GM21786 (cell line): ENCODE results near the gene ZNF346.

Experiments used
- ATAC-seq: cut with Tn5 transposase; IDR thresholded peaks from one replicate; pipeline ENCODE4 v1.9.1; 2021; ENCODE audit not compliant: unreplicated experiment

Gene ZNF346

DNA sequence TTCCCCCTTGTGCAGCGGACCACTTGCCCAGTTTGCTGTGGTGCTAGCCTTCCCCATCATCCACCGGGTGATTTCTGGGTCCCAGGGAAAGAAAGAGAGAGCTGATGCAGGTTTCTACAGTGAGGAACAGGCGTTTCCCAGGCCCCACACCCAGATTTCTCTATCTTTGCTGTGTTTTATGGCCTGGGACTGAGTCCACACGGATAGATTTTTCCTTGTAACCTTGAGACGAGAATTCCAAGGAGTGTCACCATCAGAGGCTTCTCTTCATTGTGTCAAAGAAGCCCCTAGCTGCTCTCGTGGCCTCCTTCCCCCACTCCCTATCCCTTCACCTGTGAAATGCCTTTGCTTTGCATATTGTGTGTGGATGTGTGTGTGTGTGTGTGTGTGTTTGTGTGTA, 43.0 kb downstream of the ZNF346 start:
- ATAC-seq = no peak

DNA sequence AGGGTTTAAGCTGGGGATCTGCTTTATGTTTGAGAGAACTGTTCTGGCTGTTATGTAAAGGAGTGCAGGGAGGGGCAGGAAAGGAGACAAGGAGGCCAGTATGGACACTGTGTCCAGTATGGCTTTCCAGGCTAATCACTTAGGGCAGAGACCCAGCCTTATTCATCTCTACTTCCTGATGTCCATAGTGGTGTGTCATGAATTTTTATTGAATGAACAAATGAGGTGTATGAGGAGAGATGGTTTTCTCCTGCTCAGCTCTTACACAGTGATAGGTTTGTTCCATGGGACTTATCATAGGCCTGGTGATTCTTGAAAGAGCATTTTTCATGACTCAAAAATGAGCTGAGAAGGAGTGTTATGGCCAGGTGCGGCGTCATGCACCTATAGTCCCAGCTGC, 43.7 kb downstream of the ZNF346 start:
- no peak for ATAC-seq

DNA sequence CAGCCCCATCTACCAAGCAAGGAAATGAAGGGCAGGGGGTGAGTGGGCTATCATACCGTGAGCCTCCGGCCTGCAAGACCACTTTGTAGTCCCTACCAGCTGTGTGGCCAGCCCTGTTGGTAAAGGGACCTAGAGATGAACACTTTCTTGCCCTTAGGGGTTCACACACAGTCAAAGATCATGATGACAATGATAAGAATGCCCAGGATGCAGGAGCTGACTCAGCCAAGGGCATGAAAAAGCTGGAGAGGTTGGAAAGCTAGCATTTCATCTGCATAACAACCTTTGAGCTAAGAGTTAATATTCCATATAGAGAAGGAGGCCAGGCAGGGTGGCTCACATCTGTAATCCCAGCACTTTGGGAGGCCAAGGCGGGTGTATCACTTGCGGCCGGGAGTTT, 45.0 kb downstream of the ZNF346 start:
- no peak for ATAC-seq

DNA sequence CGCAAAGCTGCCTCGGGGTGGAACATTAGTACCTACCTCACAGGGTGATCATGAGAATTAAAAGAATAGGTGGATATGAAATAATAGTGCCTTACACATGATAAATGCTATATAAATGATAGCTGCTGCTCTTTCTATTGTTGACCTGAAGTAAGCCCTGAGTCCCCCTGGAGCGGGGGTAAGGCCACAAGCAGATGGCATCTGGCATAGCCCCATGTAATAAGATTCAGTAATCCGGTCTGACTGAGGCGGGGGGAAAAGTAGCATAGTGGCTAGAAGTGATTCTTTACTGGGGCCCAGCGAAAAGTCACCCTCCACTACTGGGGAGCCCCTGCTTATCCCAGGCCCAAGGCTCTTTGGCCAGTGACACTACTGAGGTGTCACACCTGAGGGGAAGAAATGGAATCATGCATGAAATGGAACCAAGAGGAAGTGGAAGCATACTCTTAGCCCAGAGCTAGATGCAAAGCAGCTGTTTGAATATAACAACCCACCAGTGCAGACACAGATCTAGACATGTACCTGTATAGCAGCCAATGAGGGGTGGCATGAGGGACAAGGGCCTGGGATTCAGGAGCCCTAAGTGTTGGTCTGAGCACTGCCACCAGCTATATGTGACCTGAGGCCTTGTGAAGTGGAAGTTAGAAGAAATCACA, 48.2 kb downstream of the ZNF346 start:
- no peak for ATAC-seq

DNA sequence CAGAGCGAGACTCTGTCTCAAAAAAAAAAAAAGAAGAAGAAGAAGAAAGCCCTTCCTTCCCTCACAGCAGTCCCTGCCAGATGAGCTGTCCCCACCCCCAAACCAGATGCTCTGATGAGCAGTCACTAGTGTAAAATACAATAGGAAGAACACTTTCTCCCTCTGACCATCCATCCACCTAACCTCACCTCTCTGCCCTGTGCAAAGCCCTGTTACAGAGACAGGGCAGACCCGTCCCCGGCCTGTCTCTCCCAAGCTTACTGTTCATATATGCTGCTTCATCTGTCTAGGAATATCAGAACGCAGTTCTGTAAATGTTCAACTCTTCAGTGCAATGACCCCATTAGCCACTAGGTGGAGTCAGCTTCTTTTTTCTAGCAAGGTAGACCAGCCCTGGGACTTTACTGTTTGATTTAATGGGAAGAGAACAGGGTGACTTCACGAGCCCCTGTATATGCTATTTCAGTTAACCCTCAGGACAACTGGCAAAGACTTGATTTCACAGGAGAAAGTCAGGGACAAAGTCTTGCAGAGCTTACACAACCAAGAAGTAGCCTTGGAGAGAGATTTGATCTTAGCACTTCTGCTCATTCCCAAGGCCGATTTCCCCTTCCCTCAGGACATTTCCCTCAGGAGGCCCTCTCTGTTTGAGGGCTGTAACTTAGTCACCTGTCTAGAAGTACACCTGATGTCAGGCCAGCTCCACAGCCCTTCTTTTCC, 49.3 kb downstream of the ZNF346 start:
- peak; percentile 76 for ATAC-seq

DNA sequence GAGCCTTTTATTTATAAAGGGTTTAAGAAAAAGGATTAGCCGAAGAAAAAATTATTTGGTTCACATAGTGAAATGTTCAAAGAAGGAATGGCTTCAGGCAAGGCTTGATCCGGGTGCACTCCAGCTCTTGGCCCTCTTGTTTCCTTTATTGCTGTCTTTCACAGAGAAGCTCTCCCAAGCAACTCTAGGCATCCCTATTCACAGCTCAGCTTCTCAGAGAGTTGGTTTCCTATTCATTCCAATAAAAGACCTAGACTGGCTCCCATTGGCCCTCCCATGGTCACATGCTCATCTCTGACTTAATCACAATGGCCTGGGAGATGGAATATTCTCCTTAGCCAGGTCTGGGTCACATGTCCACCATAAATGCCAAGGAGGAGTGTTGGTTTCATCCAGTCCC, 54.8 kb downstream of the ZNF346 start:
- no peak for ATAC-seq

DNA sequence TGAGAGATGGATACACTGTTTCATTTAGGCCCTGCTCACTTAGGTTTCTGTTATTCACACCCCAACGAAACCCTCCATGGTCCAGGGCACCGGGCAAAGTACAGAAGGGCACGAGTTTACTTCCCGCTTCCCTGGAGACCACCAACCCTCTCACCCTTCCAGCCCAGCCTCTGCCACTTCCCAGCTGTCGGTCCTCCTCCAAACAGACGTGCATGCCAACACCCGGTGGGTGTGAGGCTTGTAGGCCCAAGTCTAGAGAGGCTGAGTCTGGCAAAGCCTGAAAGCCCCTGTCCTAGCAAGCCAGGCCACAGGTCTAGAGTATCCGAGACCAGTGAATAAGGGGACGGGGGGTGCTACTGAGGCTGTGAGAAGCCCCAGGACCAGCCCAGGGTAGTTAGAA, 57.1 kb downstream of the ZNF346 start:
- no peak for ATAC-seq

DNA sequence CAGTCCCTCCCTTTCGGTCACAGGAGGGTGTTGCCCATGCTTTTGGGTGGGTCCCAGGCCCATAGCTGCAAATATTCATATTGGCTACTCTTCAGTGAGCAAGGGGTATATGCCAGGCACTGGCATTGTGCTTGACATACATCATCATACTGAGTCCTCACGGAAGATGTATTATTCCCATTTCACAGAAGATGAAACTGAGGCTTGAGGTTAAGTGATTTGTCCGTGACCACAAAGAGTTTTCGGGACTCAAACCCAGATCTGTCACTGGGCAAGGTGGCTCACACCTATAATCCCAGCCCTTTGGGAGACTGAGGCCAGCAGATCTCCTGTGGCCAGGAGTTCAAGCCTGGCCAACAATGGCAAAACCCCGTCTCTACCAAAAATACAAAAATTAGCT, 57.8 kb downstream of the ZNF346 start:
- no peak for ATAC-seq

DNA sequence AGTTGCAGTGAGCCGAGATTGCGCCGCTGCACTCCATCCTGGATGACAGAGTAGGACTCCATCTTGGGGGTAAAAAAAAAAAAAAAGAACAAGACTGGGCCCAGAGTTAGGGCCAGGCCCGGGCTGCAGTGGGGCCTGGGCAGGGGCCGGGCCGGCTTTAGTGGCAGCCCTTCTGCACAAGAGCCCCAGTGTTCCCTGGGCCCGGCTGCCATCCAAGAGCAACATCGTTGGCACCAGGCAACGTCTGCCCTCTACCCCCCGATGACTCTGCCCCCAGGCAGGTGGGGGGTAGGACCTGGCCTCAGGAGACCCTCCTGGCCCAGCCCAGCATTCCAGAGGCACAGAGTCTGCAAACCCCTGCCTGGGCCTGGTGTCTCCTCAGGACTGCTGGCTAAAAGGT, 59.4 kb downstream of the ZNF346 start:
- ATAC-seq = no peak

DNA sequence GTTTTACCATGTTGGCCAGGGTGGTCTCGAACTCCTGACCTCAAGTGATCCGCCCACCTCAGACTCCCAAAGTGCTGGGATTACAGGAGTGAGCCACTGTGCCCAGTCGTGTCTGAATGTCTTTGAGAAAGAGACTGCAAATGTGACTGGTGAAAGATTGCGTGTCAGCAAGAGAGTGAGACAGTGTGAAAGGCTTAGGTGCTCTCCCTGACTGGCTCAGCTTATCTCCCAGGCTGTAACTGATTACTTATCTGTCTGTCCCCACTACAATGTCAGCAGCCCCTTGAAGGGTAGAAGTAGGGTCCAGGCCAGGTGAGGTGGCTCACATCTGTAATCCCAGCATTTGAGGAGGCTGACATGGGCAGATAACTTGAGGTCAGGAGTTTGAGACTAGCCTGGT, 60.9 kb downstream of the ZNF346 start:
- ATAC-seq = no peak

DNA sequence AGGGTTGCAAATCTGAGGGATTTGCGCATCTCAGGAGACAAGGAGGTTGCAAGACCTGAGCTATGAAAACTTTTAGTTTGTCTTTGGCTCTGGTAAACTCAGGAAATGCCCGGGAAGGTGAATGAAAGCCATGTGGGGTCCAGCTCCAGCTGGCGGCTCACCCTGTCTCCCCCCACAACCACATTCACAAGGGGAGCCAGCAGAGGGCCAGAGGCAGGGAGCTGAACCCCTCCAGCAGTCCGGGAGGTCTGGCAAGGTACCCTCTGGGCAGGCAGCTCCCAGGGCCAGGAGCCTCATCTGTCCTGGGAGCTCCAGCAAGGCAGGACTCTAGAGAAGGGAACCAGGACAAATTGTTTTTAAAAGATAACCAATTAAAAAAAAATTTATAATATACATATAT, 61.7 kb downstream of the ZNF346 start:
- ATAC-seq = no peak

DNA sequence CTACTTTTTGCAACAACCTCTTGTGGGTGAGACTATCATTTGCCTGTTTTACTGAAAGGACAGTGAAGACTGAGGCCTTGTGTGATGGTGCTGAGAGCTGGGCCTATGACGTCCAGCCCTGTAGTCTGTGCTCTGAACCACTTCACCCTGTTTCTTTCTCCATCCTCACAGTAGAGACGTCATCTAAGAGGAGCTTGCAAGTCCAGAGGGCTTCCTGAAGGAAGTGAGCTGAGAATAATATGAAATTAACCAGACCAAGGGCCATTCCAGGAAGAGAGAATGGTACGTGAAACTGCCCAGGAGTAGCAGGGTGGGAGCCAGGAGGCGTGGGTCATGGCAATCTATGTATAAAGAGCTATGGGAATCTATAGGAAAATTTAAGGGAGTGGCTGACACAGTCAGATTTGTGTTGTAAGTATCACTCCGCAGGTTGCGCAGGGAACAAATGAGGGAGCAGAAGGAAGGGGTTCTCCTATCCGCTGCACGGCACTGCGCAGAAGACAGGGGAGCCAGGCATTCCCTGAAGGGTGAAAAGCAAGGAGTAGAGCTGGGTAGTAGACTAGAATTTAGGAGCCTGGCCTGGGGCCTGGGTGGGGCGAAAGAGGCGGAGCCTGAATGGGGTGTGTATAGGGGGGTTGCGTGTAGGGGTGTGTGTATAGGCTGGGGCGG, 63.6 kb downstream of the ZNF346 start:
- no peak for ATAC-seq

DNA sequence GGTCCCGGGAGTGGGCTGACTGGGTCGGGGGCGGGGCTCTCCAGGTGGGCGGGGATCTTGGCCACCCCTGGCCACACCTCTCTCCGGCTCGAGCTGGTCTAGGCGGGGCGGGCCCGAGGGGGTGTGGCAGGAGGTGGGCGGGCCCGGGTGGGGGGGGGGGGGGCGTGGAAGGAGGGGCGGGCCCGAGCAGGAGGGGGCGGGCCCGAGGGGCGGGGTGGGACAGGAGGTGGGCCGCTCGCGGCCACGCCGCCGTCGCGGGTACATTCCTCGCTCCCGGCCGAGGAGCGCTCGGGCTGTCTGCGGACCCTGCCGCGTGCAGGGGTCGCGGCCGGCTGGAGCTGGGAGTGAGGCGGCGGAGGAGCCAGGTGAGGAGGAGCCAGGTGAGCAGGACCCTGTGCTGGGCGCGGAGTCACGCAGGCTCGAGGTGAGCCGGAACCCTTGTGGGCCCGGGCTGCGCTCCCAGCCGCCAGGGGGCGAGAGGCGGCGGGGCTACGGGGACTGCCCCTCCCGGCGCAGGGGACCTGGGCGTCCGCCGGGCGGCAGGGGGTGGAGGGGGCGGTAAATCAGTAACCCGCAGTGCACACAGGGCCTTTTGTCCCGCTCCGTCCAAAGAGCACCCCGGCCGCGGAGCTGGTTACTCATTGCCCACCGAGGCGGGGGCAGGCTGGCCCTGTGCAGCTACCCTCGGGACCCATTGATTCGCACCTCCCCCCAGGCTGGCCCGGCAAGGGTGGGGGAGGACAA, 64.3 kb downstream of the ZNF346 start, which contains the start of gene FGFR4:
TSS of gene FGFR4 (plus strand) at position 262 of the 744 bp plus-strand sequence. CDS start 2,688 bp downstream, outside the sequence.
- peak; percentile 60 for ATAC-seq

DNA sequence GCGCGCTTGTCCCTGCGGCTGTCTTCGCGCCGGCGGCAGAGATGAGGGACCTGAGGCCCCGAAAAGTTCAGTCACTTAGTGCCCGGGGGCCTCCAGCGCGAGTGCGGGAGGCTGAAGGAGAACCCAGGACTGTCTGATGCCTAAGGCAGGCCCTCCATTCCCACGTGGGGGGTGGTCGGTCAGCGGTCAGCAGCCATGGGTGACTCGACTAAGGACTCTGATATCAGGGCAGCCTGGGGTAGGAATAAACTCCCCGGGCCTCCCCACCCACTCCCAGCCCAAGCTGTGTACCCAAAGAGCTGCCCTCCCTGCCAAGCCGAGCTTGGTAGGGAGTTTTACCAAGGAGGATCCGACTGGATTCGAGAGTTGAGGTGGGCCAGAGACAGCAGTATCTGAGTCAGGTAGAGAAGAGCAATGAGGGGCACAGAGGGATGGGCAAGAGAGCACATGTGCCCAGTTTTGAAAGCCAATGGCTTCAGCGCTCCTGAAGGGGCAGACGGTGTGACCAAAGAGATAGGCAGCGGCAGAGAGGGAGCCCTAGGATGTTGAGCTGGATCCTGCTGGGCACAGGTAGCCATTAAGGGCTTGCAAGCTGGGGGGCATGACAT, 65.0 kb downstream of the ZNF346 start:
- ATAC-seq = peak; percentile 2

DNA sequence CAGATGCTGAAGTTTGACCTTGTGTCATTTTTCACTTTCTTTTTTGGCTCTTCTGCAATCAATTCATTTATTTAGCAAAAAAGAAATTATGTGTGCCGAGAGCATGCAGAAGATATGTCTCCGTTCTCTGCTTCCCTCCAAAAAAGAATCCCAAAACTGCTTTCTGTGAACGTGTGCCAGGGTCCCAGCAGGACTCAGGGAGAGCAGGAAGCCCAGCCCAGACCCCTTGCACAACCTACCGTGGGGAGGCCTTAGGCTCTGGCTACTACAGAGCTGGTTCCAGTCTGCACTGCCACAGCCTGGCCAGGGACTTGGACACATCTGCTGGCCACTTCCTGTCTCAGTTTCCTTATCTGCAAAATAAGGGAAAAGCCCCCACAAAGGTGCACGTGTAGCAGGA, 66.6 kb downstream of the ZNF346 start:
- ATAC-seq = no peak

DNA sequence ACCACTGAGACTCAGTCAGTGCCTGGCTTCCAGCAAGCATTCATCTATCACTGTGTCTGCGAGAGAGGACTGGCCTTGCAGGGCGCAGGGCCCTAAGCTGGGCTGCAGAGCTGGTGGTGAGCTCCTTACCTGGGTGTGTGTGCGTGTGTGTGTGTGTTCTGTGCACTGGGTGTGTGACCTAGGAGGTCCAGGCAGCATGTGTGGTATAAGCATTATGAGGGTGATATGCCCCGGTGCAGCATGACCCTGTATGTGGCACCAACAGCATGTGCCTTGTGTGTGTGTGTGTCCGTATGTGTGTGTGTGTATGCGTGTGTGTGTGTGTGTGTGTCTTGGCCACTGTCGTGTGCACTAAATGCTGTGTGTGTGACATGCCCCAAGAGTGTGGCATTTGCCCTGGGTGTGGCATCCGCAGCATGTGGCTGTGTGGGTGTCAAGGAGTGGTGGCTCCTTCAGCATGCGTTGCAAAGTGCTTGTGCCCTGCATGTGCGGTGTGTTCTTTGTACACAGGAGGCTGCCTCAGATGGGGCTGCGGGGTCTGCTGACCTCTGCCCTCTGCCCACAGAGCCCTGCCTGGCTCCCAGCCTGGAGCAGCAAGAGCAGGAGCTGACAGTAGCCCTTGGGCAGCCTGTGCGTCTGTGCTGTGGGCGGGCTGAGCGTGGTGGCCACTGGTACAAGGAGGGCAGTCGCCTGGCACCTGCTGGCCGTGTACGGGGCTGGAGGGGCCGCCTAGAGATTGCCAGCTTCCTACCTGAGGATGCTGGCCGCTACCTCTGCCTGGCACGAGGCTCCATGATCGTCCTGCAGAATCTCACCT, 67.5 kb downstream of the ZNF346 start:
- no peak for ATAC-seq

DNA sequence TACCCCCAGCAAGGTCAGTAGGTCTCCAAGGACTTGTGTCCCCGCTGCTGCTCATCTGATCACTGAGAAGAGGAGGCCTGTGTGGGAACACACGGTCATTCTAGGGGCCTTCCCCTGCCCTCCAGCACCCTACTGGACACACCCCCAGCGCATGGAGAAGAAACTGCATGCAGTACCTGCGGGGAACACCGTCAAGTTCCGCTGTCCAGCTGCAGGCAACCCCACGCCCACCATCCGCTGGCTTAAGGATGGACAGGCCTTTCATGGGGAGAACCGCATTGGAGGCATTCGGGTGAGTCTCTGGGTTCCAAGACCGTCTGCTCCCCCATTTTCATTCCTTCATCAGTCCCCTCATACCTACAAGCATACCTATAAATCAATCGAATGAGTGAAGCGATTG, 68.3 kb downstream of the ZNF346 start:
- ATAC-seq = no peak

DNA sequence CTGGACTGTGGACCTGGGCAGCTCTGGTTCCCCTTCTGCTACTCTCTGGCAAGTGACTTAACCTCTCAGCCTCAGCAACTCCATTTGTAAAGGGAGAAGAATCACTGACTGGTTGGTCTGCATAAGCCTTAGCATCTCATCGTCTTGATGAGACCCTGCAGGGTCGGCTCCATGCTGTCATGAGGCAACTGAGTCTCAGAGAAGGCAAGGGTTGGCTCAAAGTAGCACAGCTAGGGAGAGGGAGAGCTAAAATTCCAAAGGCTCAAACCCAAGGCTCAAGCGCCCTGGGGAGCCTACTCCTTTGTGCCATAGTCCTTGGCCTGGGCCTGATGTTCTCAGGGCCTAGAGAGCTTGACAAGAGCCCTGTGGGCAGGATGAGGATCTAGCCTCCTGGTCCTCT, 68.7 kb downstream of the ZNF346 start:
- no peak for ATAC-seq

DNA sequence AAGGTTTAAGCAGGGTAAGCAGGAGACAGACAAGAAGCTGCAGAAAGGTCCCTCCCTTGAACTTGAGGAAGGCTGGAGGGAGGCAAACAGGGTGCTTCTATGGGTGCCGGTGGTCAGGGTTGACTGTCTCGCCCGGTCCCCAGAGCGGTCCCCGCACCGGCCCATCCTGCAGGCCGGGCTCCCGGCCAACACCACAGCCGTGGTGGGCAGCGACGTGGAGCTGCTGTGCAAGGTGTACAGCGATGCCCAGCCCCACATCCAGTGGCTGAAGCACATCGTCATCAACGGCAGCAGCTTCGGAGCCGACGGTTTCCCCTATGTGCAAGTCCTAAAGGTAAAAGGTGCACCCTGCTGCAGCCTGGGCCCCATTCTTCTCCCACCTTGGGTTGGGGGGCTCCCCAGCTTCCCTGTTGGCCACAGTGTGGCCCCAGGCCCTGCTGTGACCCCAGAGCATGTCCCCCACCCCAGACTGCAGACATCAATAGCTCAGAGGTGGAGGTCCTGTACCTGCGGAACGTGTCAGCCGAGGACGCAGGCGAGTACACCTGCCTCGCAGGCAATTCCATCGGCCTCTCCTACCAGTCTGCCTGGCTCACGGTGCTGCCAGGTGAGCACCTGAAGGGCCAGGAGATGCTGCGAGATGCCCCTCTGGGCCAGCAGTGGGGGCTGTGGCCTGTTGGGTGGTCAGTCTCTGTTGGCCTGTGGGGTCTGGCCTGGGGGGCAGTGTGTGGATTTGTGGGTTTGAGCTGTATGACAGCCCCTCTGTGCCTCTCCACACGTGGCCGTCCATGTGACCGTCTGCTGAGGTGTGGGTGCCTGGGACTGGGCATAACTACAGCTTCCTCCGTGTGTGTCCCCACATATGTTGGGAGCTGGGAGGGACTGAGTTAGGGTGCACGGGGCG, 69.9 kb downstream of the ZNF346 start:
- ATAC-seq = no peak
